GM21360 (cell line): Measurements from ENCODE around the gene KCP.

Experiments used
- ATAC-seq: cut with Tn5 transposase; IDR thresholded peaks from one replicate; pipeline ENCODE4 v1.9.1; 2021; ENCODE audit warnings: mild to moderate bottlenecking, moderate library complexity; ENCODE audit not compliant: unreplicated experiment

KCP gene

GRCh38 chr7:128888756-128889095 is 21.8 kb downstream of the KCP start:
- ATAC-seq, result no peak

DNA sequence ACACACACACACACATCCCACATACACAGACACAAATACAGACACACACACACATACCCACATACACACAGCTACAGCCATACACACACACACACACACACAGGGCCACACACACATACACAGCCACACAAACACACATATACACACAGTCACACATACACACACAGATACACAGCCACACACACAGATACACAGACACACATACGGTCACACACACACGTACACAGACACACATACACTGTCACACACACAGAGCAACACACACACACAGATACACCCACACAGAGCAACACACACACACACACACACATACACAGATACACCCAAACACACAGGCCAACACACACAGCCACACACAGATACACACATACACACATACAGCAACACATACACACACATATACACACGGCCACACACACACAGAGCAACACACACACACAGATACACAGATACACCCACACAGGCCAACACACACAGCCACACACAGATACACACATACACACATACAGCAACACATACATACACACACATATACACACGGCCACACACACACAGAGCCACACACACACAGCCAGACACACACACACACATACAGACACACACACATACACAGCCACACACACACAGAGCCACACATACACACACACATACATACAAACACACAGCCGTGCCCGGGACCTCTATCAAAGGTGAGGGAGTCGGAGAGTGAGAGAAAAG is 22.3 kb downstream of the KCP start:
- ATAC-seq, result no peak

GRCh38 chr7:128887169-128888038 is 23.1 kb downstream of the KCP start:
- ATAC-seq, result no peak

DNA sequence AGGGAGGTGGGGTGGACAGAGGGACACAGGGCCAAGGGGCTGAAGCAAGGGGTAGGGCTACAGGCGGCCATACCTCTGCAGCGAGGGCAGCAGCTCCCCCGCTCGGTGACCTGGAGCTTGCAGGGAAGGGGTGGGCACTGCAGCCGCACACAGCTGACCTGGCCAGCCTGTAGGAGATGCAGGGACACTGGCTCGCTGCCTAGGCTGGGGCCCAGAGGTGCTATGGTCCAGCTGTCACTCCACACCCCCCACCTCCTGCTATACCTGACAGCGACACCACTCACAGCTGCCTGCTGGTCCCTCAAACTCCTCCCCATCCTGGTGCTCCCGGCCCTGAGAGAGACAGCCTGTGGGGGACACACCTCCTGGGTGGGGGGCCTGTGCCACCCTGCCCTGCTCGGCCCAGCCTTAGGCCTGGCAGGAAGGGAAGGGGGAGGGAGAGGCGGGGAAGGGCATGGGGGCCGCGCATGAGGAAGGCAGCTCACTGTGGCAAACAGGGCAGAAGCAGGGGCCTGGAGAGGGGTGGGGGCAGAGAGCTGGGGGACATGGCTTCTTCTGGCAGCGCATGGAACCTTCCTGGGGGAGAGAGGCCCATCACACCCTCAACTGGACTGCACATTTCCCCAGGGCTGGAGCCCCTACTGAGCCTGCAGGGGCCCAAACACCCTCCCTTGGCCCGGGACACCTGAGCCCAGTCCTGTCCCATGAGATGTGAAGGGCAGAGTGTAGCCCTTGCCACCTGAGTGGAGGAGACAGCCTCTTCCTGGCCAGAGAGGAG is 23.9 kb downstream of the KCP start:
- ATAC-seq, result no peak

GRCh38 chr7:128885370-128886187 is 24.9 kb downstream of the KCP start:
- ATAC-seq, result no peak

DNA sequence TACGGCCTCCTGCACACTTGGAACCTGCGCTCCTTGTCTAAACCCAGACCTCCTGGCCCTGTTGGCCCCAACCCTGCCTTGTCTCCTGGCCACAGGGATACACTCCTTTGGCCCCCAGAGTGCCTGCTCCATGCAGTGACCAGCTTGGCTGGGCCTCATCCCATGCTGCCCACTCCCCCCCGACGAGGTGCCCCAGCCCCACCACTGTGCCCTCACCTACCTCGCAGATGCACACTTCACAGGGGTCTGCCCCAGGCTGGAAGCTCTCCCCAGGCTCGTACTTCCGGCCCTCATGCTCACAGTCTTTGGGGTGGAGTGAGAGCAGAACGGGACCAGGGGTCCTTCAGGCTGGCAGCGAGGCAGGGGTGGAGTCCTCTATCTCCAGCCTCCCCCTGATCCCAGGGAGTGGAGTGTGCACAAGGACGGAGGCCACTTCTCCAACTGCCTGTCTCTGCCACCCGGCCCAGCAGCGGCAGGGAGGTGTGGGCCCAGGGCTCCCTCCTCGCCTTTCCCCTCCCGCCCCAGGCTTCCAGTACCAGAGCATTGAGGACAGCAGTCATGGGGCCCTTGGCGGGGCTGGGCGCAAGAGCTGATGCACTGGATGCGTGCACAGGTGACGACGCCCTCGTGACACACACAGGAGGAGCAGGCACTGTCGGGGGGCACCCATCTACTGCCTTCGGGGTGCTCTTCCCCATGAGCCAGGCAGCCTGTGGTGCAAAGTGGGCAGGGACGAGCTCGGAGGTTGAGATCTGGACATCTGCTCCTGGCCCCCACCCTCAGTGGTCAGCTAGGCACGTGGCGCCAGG is 25.7 kb downstream of the KCP start:
- ATAC-seq, result no peak

DNA sequence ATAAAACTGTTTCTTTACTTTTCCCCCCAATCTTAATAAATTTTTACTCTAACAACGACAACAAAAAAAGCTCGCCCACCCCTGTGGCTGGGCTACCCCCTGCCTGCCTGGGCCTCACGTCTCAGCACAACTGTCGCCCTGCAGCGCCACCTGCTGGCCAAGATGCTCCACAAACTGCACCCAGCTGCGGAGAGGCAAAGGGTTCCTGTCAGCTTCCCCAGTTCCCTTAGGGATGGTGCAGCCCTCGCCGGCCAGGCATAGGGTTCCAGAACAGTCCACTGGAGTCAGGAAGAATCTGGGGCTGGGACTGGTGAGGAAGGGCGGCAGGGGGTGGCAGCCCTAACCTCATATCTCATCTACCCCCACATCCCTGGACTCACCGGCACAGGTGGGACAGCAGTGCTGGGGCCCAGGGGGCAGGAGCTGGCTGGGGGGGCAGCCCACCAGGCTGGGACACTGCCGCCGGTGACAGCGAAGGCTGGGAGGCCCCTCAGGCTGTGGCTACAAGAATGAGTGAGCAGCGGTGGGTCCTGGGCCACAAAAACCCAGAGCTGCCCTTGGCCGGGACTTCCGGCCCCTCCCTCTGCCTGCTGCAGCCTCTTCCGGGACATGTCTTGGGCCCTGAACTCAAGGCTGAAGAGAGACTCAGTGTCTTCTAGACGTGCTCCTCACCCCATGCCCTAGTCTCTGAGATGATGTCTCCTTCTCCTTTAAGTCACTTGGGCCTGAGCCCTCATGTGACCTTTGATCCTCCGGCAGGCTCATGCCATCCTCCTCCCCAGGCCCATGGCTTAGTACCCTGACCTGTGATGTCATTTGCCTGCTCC is 26.7 kb downstream of the KCP start:
- peak; percentile 51 for ATAC-seq

- no peak for ATAC-seq
Measured at GRCh38 chr7:128882134-128882533, 28.4 kb downstream of the KCP start.

DNA sequence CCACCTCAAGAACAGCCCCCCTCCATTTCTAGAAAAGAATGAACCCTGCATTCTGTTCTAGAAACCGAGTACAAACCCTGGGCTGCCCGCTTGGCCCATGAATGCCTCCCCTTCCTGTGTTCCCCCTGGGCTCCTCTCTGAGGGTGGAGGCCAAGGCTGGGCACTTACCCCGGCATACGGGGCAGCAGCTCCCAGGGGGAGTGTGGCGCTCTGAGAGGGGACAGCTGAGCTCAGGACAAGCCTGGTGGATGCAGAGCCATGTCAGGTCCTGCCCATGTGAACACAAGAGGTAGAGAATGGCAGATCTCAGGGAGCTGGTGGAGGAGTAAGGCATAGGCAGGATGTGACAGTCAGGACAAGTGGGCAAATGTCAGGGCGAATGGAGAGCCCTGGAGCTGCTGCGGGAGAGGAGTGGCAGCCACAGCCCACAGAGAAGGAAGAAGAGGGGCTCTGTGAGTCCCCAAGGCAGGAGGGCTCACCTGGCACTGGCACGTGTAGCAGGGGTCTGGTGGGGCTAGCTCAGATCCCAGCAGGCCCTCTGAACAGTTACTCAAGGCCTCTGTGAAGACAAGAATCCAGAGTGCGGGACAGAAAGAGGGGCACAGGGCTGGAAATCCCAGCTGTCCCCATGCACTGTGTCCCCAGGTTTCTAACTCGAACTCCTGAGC is 28.9 kb downstream of the KCP start:
- no peak for ATAC-seq

DNA sequence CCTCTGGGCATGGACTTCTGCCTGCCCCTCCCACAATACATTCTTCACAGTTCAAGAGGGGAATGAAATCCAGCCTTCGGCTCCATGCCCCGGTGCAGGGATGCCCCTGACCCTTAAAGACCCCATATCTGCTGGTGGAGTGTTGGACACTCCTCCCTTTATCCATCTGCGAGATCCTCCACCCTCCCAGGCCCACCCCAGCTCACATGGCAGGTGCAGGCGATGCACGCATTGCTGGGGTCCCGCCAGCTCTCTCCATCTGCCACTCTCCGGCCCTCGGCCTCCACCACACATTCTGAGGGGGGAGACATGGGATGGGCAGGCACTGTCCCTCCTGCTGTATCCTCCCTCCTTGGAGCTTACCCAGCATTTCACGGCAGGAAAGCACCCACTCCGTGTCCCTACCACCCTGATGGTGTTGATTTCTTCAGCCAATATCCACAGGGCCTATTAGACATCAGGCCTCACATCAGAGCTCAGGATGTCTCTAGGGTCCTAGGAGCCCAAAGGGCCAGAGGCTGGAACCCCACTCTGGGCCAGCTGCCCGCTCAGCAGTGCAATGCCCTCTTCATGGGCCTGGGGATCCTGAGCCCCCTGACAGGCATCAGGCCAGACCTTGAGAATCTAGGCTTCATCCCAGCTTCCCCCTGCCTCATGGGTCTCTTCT is 29.6 kb downstream of the KCP start:
- ATAC-seq, result no peak

GRCh38 chr7:128879939-128880746 is 30.4 kb downstream of the KCP start:
- no peak for ATAC-seq

DNA sequence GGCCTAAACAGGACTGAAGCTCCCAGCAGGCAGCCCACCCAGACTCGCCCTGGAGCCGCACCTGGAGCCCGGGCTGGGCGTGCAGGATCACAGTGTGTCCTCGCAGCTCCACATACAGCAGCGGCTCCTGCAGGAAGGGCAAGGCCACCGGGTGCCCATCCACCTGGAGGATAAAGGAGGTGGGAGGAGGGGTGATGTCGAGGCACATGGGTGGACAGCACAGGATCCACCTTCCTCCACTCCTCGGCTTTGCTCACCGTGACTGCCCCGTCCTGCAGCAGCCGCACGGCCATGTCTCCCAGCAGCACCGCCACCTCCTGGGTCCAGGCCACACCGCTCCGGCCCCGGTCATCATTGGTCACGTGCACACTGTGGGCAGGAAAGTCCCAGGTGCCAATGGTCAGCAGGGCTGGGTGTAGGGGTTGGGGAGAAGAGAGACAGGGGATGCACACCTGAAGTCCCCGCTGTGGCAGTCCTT is 31.0 kb downstream of the KCP start:
- no peak for ATAC-seq

GRCh38 chr7:128878226-128879105 is 32.0 kb downstream of the KCP start:
- ATAC-seq, result no peak

- no peak for ATAC-seq
Measured at GRCh38 chr7:128877756-128878120, 32.8 kb downstream of the KCP start.

DNA sequence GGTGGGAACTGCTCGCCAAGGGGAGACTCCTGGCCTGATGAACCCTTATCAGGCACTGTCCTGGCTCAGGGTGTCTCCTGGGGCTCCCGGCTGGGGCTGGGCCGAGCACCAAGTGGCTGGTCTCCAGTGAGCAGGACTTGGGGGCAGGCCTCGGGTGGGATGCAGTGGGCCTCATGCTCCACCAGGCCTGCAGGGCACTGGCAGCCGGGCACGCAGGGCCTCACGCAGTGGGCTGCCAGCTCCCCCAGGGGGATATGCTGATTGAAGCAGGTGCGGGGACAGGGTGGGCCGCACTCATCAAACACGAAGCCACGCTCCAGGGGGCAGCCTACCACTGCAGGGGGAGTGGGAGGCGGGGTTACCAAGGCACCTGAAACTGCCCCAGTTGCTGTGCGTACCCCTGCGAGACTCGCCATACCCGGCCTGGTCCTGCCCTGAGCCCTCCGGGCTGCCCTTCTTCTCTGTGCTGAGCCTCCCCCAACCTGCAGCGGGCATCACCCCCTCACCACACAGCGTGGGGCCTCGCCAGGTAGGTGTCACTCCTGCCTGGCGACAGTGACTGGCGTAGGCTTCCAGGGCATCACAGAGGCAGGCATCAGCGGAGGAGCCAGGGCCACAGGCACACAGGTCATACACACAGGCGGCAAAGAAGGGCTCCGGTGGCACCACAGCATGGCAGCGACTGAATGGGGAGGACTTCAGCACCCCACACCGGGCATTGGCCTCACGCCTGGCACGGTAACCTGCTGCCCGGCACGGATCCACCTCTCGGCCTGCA is 33.3 kb downstream of the KCP start:
- ATAC-seq, result no peak
